ENCODE results near the gene LEPROT. TPM values are rescaled to one million over a fixed set of nuclear protein-coding genes. Genes with fewer than 3 reads are reported as not detected.
A peak's percentile ranks its signal among the peaks of the same experiment; 100 is the strongest.

Gene LEPROT, protein sequence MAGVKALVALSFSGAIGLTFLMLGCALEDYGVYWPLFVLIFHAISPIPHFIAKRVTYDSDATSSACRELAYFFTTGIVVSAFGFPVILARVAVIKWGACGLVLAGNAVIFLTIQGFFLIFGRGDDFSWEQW
- 19.9 and 25.7 TPM in 2 replicates for total RNA-seq (2021; fragmentation: NEBNext Ultra II Directional; extraction: Animal tissue kit (Norgen Biotek cat#: 25700))
- polyA plus RNA-seq (2011; rRNA removed): 20.4 and 27.2 TPM in 2 replicates
- polyA plus RNA-seq (2011; cell fraction: cytosol; rRNA removed): 29.0 TPM
- 9.4 TPM for polyA plus RNA-seq (2011; cell fraction: nucleus; rRNA removed)
- polyA plus RNA-seq (2012, experiment 1 of 2): 17.7 to 29.2 TPM (median 19.4 TPM) in 4 replicates
- 31.9 TPM for polyA plus RNA-seq (2012, experiment 2 of 2)
- polyA plus RNA-seq (2013, experiment 1 of 2): 27.3 TPM
- 30.5 TPM for polyA plus RNA-seq (2013, experiment 2 of 2)
- polyA minus RNA-seq (2011; rRNA and poly(A)+ RNA removed): 23.8 and 32.4 TPM in 2 replicates
- 16.9 TPM for polyA minus RNA-seq (2011; cell fraction: cytosol; rRNA and poly(A)+ RNA removed)
- polyA minus RNA-seq (2011; cell fraction: nucleus; rRNA and poly(A)+ RNA removed): 46.7 TPM
- long read RNA-seq, experiment 1, full-length matches to known transcripts: 4 of 8 reads
- long read RNA-seq, experiment 1, partial matches to known transcripts: 4 of 8 reads
- long read RNA-seq, experiment 1, other reads (novel, unspliced or antisense): 0 of 8 reads
- long read RNA-seq, experiment 2, full-length matches to known transcripts: 25 of 35 reads
- long read RNA-seq, experiment 2, partial matches to known transcripts: 8 of 35 reads
- long read RNA-seq, experiment 2, other reads (novel, unspliced or antisense): 2 of 35 reads

DNA sequence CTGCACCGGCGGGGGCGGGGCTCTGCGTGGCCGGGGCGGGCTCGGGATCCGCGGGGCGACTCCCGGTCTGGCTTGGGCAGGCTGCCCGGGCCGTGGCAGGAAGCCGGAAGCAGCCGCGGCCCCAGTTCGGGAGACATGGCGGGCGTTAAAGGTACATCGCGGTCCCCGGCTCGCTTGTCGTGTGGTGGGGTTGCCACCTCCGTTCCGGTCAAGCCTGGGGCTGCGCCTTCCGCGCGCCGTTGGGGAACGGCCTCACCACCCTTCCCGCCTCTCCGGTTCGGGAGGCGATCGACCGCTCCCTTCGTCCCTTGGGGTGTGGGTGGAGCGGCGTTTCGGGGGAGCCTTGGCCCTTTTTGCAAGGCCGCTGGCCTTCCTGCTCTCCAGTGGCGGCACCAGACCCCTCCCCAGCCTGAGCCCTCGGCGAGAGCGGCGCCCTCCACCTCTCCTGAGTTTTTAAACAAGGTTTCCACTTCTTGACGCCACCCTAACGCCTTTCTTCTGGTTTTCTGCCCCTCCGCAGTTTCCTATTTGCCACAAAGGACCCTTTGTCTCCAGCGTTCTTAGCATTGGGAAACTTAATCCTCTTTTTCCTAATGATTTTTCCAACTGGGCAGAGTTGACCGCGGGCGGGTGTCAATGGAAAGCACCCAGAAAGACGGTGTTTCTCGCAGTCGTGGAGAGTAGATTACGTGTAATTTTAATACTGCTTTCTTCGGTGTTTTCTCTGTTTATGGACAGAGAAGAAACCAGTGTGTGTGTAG lies at the start of gene LEPROT, which contains the start of gene LEPR:
Gene LEPROT, plus strand, starts transcription at position 79 of the 761 bp plus-strand sequence. Its CDS starts 57 bp downstream, at position 136.
Gene LEPR, plus strand, starts transcription at position 79 of the 761 bp plus-strand sequence. CDS start 144,898 bp downstream, outside the sequence.
- CTCF ChIA-PET (ENCODE audit: partially characterized antibody): interaction anchor here (0.8 to 3.6 kb wide), 5 partner anchors 11 to 271 kb away, joined by 3 to 10 read pairs (median 3); no protein-coding TSS in a partner anchor
- FAIRE-seq: no peak
- WGBS, 2 experiments (ENCODE audit: extremely low coverage in 1 of 2, insufficient coverage in 1 of 2, insufficient read length in 1 of 2, insufficient replicate concordance in 2 of 2, low coverage in 1 of 2, low lambda C conversion rate in 2 of 2, missing lambda C conversion rate in 1 of 2): 1% methylated on average over 40 of the region's 60 CpGs; no CpG with 5 or more reads in 1 of the 2 experiments
- TF ChIP-seq TCF12 (IDR thresholded peaks at IDR 0.05; ENCODE audit: low read depth, low read length) (no peak), JUND (IDR thresholded peaks at IDR 0.05; ENCODE audit: low read length) (no peak), RBBP5 (IDR thresholded peaks at IDR 0.05; ENCODE audit: borderline replicate concordance, low read depth, low read length) (peak; percentile 66; the same call in 1 of the 2 replicates), RNF2 (IDR thresholded peaks at IDR 0.05; ENCODE audit: borderline replicate concordance, low read depth, low read length, missing control alignments, poor library complexity, severe bottlenecking) (no peak)
- TF ChIP-seq, protein P1, sequence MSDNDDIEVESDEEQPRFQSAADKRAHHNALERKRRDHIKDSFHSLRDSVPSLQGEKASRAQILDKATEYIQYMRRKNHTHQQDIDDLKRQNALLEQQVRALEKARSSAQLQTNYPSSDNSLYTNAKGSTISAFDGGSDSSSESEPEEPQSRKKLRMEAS (IDR thresholded peaks at IDR 0.05): no peak; the same call in 1 of the 2 replicates
- TF ChIP-seq, protein P2, sequence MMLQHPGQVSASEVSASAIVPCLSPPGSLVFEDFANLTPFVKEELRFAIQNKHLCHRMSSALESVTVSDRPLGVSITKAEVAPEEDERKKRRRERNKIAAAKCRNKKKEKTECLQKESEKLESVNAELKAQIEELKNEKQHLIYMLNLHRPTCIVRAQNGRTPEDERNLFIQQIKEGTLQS (IDR thresholded peaks at IDR 0.05; ENCODE audit: insufficient read depth, low read depth, low read length): no peak

More for the DNA sequence above, at the start of gene LEPROT, which contains the start of gene LEPR:
- Histone ChIP-seq H2AFZ (ENCODE audit: low read length) (peak within 1 kb of the TSS; percentile 94), H4K8ac (ENCODE audit: extremely low read depth, insufficient read depth, low read length) (peak within 1 kb of the TSS; percentile 91), H2BK20ac (ENCODE audit: low read length) (no peak within 1 kb of the TSS), H2BK120ac (replicated peaks; ENCODE audit: low read depth, low read length) (no peak within 1 kb of the TSS), H3K27me3 (replicated peaks in 1 of 4; ENCODE audit: control insufficient read depth in 3 of 4, extremely low read depth in 1 of 4, insufficient read depth in 3 of 4, low read length in 3 of 4) (no peaks in the 10 kb centered on the region), H2BK15ac (ENCODE audit: low read length) (no peak within 1 kb of the TSS), H3K79me1 (ENCODE audit: low read depth, low read length) (peaks cover 9% of the 10 kb centered on the region), H4K91ac (replicated peaks; ENCODE audit: insufficient read length, low read length) (no peak within 1 kb of the TSS), H3K27ac (ENCODE audit: low read depth, low read length) (peak within 1 kb of the TSS; percentile 89), H2AK5ac (ENCODE audit: low read depth, low read length) (no peak within 1 kb of the TSS), H3K79me2 (ENCODE audit: control insufficient read depth in 1 of 2, insufficient read depth in 2 of 2, low read length in 2 of 2) (peaks cover 0 to 35% of the 10 kb centered on the region in 2 experiments; a peak in 3 of 4 replicates), H3K18ac (ENCODE audit: extremely low read depth, low read length) (peak within 1 kb of the TSS; percentile 88), H3K9ac (replicated peaks in 1 of 4; ENCODE audit: extremely low read depth in 1 of 4, low read depth in 3 of 4, low read length in 3 of 4) (peak within 1 kb of the TSS; percentile 81 to 97 (median 94)), H3K4me2 (ENCODE audit: insufficient read depth in 1 of 2, low read depth in 2 of 2, low read length in 2 of 2) (peak within 1 kb of the TSS; percentile 81 to 98), H4K20me1 (replicated peaks in 1 of 2; ENCODE audit: control insufficient read depth in 1 of 2, insufficient read depth in 2 of 2, low read length in 2 of 2) (no peaks in the 10 kb centered on the region), H3K23me2 (ENCODE audit: low read depth, low read length) (peaks cover 6% of the 10 kb centered on the region), H3K9me3 (ENCODE audit: insufficient read depth in 2 of 2, low read depth in 1 of 2, low read length in 1 of 2) (no peaks in the 10 kb centered on the region), H3K56ac (replicated peaks; ENCODE audit: insufficient read length, low read depth, low read length) (peak within 1 kb of the TSS; percentile 52), H3K14ac (ENCODE audit: insufficient read length) (peak within 1 kb of the TSS; percentile 50), H2BK5ac (ENCODE audit: low read depth, low read length) (peak within 1 kb of the TSS; percentile 93), H3K23ac (ENCODE audit: insufficient read length) (no peak within 1 kb of the TSS), H3K4me1 (replicated peaks in 1 of 4; ENCODE audit: control insufficient read depth in 3 of 4, insufficient read depth in 4 of 4, low read length in 3 of 4) (peaks cover 0 to 23% (median 14%) of the 10 kb centered on the region in 4 experiments; a peak in 5 of 7 replicates), H2BK12ac (ENCODE audit: low read depth, low read length) (peak within 1 kb of the TSS; percentile 46; the same call in 1 of the 2 replicates), H3K4me3 (ENCODE audit: extremely low read depth in 1 of 4, insufficient read depth in 2 of 4, low read depth in 3 of 4, low read length in 4 of 4) (peak within 1 kb of the TSS; percentile 81 to 94 (median 87)), H3K36me3 (ENCODE audit: control insufficient read depth in 2 of 4, insufficient read depth in 4 of 4, low read length in 3 of 4) (no peaks in the 10 kb centered on the region; a peak in 1 of 8 replicates), H4K5ac (ENCODE audit: insufficient read length, low read depth, low read length) (peak within 1 kb of the TSS; percentile 78), H3K4ac (replicated peaks; ENCODE audit: insufficient read length, low read depth, low read length) (no peak within 1 kb of the TSS)
- peak in 1 of 2 experiments; percentile 95 for DNase-seq (ENCODE audit: low read depth in 1 of 2, low spot score in 2 of 2)
- POLR2A ChIA-PET (ENCODE audit: partially characterized antibody): interaction anchor here (0.7 to 1.4 kb wide), 3 partner anchors 11 to 28 kb away, joined by 3 to 5 read pairs (median 5); no protein-coding TSS in a partner anchor

All from H1 (cell line).